ENCODE results near the gene MYO3B. TPM values are rescaled to one million over a fixed set of nuclear protein-coding genes. Genes with fewer than 3 reads are reported as not detected.

The MYO3B gene
- total RNA-seq, 1 donor from 2014 or later = 0.22 TPM

- H3K4me1 Mint-ChIP-seq (ENCODE audit: low read depth, unreplicated experiment) = no peaks in the 10 kb centered on the region
- H3K27me3 Mint-ChIP-seq (ENCODE audit: unreplicated experiment) = no peaks in the 10 kb centered on the region
- no peak for DNase-seq
- H3K9me3 Mint-ChIP-seq (ENCODE audit: unreplicated experiment) = peaks cover 7% of the 10 kb centered on the region
- no peak overlapping the region for H3K4me3 Mint-ChIP-seq (ENCODE audit: unreplicated experiment)
- no peak for TF ChIP-seq CTCF (IDR thresholded peaks at IDR 0.05; ENCODE audit: partially characterized antibody, unreplicated experiment)
- H3K27ac Mint-ChIP-seq (ENCODE audit: unreplicated experiment) = no peak overlapping the region
- H3K36me3 Mint-ChIP-seq (ENCODE audit: unreplicated experiment) = peaks cover 8% of the 10 kb centered on the region
These were observed 78.0 kb downstream of the MYO3B start for GRCh38 chr2:170255971-170256370.

- no peaks in the 10 kb centered on the region for H3K27me3 Mint-ChIP-seq (ENCODE audit: unreplicated experiment)
- H3K27ac Mint-ChIP-seq (ENCODE audit: unreplicated experiment) = no peak overlapping the region
- peaks cover 26% of the 10 kb centered on the region for H3K36me3 Mint-ChIP-seq (ENCODE audit: unreplicated experiment)
- no peaks in the 10 kb centered on the region for H3K4me1 Mint-ChIP-seq (ENCODE audit: low read depth, unreplicated experiment)
- peaks cover 8% of the 10 kb centered on the region for H3K9me3 Mint-ChIP-seq (ENCODE audit: unreplicated experiment)
- TF ChIP-seq CTCF (IDR thresholded peaks at IDR 0.05; ENCODE audit: partially characterized antibody, unreplicated experiment) = no peak
- H3K4me3 Mint-ChIP-seq (ENCODE audit: unreplicated experiment) = no peak overlapping the region
- no peak for DNase-seq
These were observed 80.4 kb downstream of the MYO3B start for GRCh38 chr2:170258382-170258781.

GRCh38 chr2:170260188-170260587 is 82.2 kb downstream of the MYO3B start:
- Mint-ChIP-seq H3K4me3 (ENCODE audit: unreplicated experiment) (no peak overlapping the region), H3K27me3 (ENCODE audit: unreplicated experiment) (peaks cover 4% of the 10 kb centered on the region)

GRCh38 chr2:170261566-170261965 is 83.6 kb downstream of the MYO3B start:
- no peak for DNase-seq
- Mint-ChIP-seq H3K9me3 (ENCODE audit: unreplicated experiment) (peaks cover 8% of the 10 kb centered on the region), H3K4me3 (ENCODE audit: unreplicated experiment) (no peak overlapping the region), H3K27me3 (ENCODE audit: unreplicated experiment) (peaks cover 4% of the 10 kb centered on the region), H3K27ac (ENCODE audit: unreplicated experiment) (no peak overlapping the region), H3K36me3 (ENCODE audit: unreplicated experiment) (peaks cover 26% of the 10 kb centered on the region), H3K4me1 (ENCODE audit: low read depth, unreplicated experiment) (no peaks in the 10 kb centered on the region)
- TF ChIP-seq CTCF (IDR thresholded peaks at IDR 0.05; ENCODE audit: partially characterized antibody, unreplicated experiment) = no peak

More at GRCh38 chr2:170260188-170260587, 82.2 kb downstream of the MYO3B start:
- Mint-ChIP-seq H3K9me3 (ENCODE audit: unreplicated experiment) (peaks cover 8% of the 10 kb centered on the region), H3K4me1 (ENCODE audit: low read depth, unreplicated experiment) (no peaks in the 10 kb centered on the region), H3K27ac (ENCODE audit: unreplicated experiment) (no peak overlapping the region), H3K36me3 (ENCODE audit: unreplicated experiment) (peaks cover 26% of the 10 kb centered on the region)
- DNase-seq = no peak
- no peak for TF ChIP-seq CTCF (IDR thresholded peaks at IDR 0.05; ENCODE audit: partially characterized antibody, unreplicated experiment)

DNA sequence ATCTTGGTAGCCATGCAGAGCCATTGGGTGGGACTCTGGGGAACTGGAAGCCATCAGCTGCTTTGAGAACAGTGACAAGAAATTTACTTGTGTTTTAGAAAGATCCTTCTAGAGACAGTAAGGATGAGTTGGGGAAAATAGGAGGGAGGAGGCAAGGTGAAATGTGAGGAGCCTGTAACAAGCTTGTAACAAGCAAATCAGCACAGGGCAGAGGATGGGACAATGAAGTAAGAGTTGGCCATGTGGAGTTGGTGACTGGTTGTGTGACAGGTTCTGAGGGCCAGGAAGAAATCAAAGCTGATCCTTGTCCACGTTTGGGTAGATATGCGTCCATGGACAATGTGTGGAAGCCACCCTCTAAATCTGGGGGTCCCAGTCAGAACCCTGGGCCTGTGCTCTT is 84.4 kb downstream of the MYO3B start:
- TF ChIP-seq CTCF (IDR thresholded peaks at IDR 0.05; ENCODE audit: partially characterized antibody, unreplicated experiment) = no peak
- Mint-ChIP-seq H3K9me3 (ENCODE audit: unreplicated experiment) (peaks cover 8% of the 10 kb centered on the region), H3K4me1 (ENCODE audit: low read depth, unreplicated experiment) (no peaks in the 10 kb centered on the region), H3K36me3 (ENCODE audit: unreplicated experiment) (peaks cover 26% of the 10 kb centered on the region), H3K4me3 (ENCODE audit: unreplicated experiment) (no peak overlapping the region), H3K27me3 (ENCODE audit: unreplicated experiment) (peaks cover 4% of the 10 kb centered on the region), H3K27ac (ENCODE audit: unreplicated experiment) (no peak overlapping the region)
- no peak for DNase-seq
